ENCODE results near the gene FOXC1. TPM values are rescaled to one million over a fixed set of nuclear protein-coding genes. Genes with fewer than 3 reads are reported as not detected.

The FOXC1 gene
- total and polyA plus RNA-seq, 2 of the 13 experiments (the other 11 are each of a cell fraction or from before 2014, with no cell fraction given): 0.44 to 0.55 TPM

- Histone ChIP-seq H4K20me1 (ENCODE audit: insufficient read depth, low read length) (no peaks in the 10 kb centered on the region), H3K4me2 (ENCODE audit: low read depth, low read length) (no peak overlapping the region), H3K9me3 (ENCODE audit: low read length) (no peaks in the 10 kb centered on the region), H3K9ac (ENCODE audit: insufficient read depth, low read depth, low read length) (no peak overlapping the region), H2AFZ (ENCODE audit: low read length) (no peak overlapping the region), H3K79me2 (ENCODE audit: insufficient read depth, low read length) (no peaks in the 10 kb centered on the region), H3K4me1 (ENCODE audit: insufficient read depth, low read length) (no peaks in the 10 kb centered on the region), H3K27me3 (ENCODE audit: control insufficient read depth in 1 of 2, insufficient read depth in 2 of 2, low read length in 2 of 2) (peaks cover 3 to 8% of the 10 kb centered on the region in 2 experiments; a peak in 1 of 5 replicates), H3K4me3 (replicated peaks in 1 of 3; ENCODE audit: insufficient read depth in 1 of 3, low read depth in 2 of 3, low read length in 3 of 3) (no peak overlapping the region), H3K27ac (ENCODE audit: extremely low read length, insufficient read depth, low read length) (no peak overlapping the region), H3K36me3 (replicated peaks in 1 of 2; ENCODE audit: control insufficient read depth in 1 of 2, insufficient read depth in 2 of 2, low read length in 2 of 2) (no peaks in the 10 kb centered on the region)
- no peak for ATAC-seq
- in situ Hi-C loops (cut with HindIII; ENCODE audit: extremely low pct_ligation_motif_present, low pct_unique_long_range_greater_than_20kb) (no loop called here), intact Hi-C loops (cut with micrococcal nuclease; ENCODE audit: unreplicated experiment) (no loop called here)
- no TSS peak for BruUV-seq (replicated peaks)
- no peak for DNase-seq (ENCODE audit: low spot score)
- POLR2A ChIA-PET: no interaction called here
- CTCF ChIA-PET (ENCODE audit: low intra/inter-chr PET ratio, low total read pairs): no interaction called here
- TF ChIP-seq, protein P1, sequence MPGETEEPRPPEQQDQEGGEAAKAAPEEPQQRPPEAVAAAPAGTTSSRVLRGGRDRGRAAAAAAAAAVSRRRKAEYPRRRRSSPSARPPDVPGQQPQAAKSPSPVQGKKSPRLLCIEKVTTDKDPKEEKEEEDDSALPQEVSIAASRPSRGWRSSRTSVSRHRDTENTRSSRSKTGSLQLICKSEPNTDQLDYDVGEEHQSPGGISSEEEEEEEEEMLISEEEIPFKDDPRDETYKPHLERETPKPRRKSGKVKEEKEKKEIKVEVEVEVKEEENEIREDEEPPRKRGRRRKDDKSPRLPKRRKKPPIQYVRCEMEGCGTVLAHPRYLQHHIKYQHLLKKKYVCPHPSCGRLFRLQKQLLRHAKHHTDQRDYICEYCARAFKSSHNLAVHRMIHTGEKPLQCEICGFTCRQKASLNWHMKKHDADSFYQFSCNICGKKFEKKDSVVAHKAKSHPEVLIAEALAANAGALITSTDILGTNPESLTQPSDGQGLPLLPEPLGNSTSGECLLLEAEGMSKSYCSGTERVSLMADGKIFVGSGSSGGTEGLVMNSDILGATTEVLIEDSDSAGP (CRISPR knock-in tag; IDR thresholded peaks at IDR 0.05; ENCODE audit: borderline replicate concordance): no peak
- TF ChIP-seq ZEB1 (IDR thresholded peaks at IDR 0.05; ENCODE audit: insufficient replicate concordance, low read depth) (no peak), HOXA3 (CRISPR knock-in tag; IDR thresholded peaks at IDR 0.05) (no peak), ZC3H4 (CRISPR knock-in tag; IDR thresholded peaks at IDR 0.05; ENCODE audit: borderline replicate concordance) (no peak)
- WGBS (ENCODE audit: low lambda C conversion rate): 4% methylated on average over 4 of the region's 4 CpGs
- FAIRE-seq: no peak
These were observed 49.2 kb upstream of the FOXC1 start for GRCh38 chr6:1560281-1561058.

GRCh38 chr6:1561355-1561754 is 48.4 kb upstream of the FOXC1 start:
- ATAC-seq: no peak
- peaks cover 3 to 4% of the 10 kb centered on the region in 2 experiments; a peak in 1 of 5 replicates for H3K27me3 ChIP-seq (ENCODE audit: control insufficient read depth in 1 of 2, insufficient read depth in 2 of 2, low read length in 2 of 2)
- CTCF ChIA-PET (ENCODE audit: low intra/inter-chr PET ratio, low total read pairs): no interaction called here
- no peak for FAIRE-seq
- in situ Hi-C loops (cut with HindIII; ENCODE audit: extremely low pct_ligation_motif_present, low pct_unique_long_range_greater_than_20kb): no loop called here
- H3K9ac ChIP-seq (ENCODE audit: insufficient read depth, low read depth, low read length): no peak overlapping the region
- H3K4me1 ChIP-seq (ENCODE audit: insufficient read depth, low read length): no peaks in the 10 kb centered on the region
- H3K79me2 ChIP-seq (ENCODE audit: insufficient read depth, low read length): no peaks in the 10 kb centered on the region
- H3K4me3 ChIP-seq (replicated peaks in 1 of 3; ENCODE audit: insufficient read depth in 1 of 3, low read depth in 2 of 3, low read length in 3 of 3): no peak overlapping the region
- H4K20me1 ChIP-seq (ENCODE audit: insufficient read depth, low read length): no peaks in the 10 kb centered on the region
- POLR2A ChIA-PET: no interaction called here
- H3K27ac ChIP-seq (ENCODE audit: extremely low read length, insufficient read depth, low read length): no peak overlapping the region
- 7% methylated on average over 2 of the region's 2 CpGs for WGBS (ENCODE audit: low lambda C conversion rate)
- H2AFZ ChIP-seq (ENCODE audit: low read length): no peak overlapping the region
- intact Hi-C loops (cut with micrococcal nuclease; ENCODE audit: unreplicated experiment): no loop called here
- BruUV-seq (replicated peaks): no TSS peak
- H3K9me3 ChIP-seq (ENCODE audit: low read length): no peaks in the 10 kb centered on the region
- H3K36me3 ChIP-seq (replicated peaks in 1 of 2; ENCODE audit: control insufficient read depth in 1 of 2, insufficient read depth in 2 of 2, low read length in 2 of 2): no peaks in the 10 kb centered on the region
- no peak overlapping the region for H3K4me2 ChIP-seq (ENCODE audit: low read depth, low read length)
- no peak for DNase-seq (ENCODE audit: low spot score)
- TF ChIP-seq GZF1 (CRISPR knock-in tag; IDR thresholded peaks at IDR 0.05) (no peak), MXD3 (CRISPR knock-in tag; IDR thresholded peaks at IDR 0.05) (no peak), ZBTB34 (CRISPR knock-in tag; IDR thresholded peaks at IDR 0.05) (no peak), ZNF44 (CRISPR knock-in tag; IDR thresholded peaks at IDR 0.05) (no peak), FOSL1 (CRISPR knock-in tag; IDR thresholded peaks at IDR 0.05; ENCODE audit: borderline replicate concordance) (no peak), TRAFD1 (CRISPR knock-in tag; IDR thresholded peaks at IDR 0.05; ENCODE audit: borderline replicate concordance) (no peak), CCAR2 (optimal IDR thresholded peaks at IDR 0.05; ENCODE audit: low read depth, low read length) (no peak), IKZF1 (IDR thresholded peaks at IDR 0.05) (no peak), CREBL2 (CRISPR knock-in tag; IDR thresholded peaks at IDR 0.05; ENCODE audit: borderline replicate concordance) (no peak)

All from HepG2 (cell line).